DMS 273 (cell line): ENCODE results near the gene SLC39A7.

Experiments used
- DNase-seq: peaks from one replicate; lab custom pipeline; 2025; ENCODE audit not compliant: unreplicated experiment; lab: John Stamatoyannopoulos, UW

The SLC39A7 gene

DNA sequence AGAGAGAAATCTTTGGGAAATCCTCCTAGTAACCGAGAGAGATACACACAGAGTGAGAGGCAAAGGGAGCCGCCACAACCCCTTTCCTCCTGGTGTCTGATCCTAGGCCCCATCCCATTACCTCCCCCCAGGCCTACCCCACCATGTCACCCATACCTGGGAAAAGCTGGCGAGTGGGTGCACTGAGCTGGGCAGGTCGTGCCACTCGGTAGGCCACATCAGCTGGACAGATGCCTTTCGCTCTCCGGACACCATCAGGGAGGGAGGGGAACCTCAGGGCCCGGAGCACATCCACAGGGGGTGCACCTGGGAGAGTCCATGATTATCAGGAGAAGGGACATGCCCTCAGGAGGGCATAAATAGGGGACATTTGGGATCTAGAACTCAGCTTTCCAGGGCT, 11.5 kb upstream of the SLC39A7 start:
- no peak for DNase-seq

- DNase-seq = no peak
These were observed 10.8 kb upstream of the SLC39A7 start for GRCh38 chr6:33189625-33190448.

GRCh38 chr6:33190504-33191107, 10.1 kb upstream of the SLC39A7 start:
- no peak for DNase-seq

DNA sequence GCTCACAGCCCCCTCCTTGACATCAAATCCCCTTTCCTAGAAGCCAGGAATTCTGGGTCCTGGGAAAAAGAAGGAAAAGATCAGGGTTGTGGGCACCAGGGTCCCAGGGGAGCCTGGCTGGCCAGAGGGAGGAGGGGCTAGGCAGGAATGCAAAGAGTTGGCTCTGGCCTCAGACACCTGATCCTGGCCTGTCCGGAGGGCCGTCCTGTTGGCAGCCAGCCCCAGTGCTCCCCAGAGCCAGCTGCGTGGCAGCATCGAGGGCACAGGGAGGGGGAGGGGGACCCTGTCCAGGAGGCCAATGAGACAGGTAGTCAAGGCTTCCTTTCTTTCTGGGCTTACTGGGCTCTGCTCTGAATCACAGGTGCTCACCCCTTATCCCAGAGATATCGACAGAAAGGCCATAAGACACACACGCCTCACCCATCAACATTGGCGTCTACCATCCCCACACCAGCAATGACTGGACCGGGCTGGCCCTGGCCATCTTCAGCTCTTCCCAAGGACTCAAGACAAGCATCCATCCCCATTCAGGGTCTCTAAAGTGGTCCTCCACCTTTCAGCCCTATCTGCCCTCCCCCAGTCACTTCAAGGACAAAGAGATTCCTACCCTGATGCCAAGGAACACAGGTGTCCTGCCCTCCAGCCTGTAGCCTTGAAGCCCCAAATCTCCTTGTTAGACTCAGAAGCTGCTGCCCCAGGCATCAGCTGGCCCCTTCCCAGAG, 9.1 kb upstream of the SLC39A7 start:
- no peak for DNase-seq

DNA sequence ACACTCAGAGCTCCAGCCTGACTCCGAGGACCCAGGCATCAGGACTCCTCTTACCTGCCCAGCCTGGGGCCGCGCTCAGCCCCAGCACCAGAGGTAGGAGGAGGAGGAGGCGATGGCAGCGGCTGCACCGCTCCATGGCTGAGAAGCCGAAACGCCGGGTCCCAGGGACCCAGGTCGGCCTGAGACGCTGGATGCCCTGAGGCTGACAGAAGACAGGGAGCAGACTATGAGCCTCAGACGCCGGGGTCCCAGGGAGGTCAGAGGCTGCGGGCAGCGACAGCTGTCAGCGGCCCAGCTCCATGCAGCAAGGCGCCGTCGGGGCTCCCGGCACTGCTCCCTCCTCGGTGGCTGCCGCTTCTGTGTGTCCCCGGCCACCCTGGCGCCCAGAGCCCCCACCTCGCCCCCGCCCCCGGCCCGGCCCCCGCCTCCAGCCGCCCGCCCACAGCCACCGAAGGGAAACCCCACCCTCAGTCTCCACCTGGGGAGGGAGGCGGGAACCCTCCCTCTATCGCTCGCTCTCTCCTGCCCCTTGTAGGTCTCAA, 8.5 kb upstream of the SLC39A7 start, which contains the start of gene COL11A2:
COL11A2 (minus strand) TSS at position 363 of the 542 bp plus-strand sequence; CDS start at position 136, 227 bp downstream.
- DNase-seq = peak; percentile 30

DNA sequence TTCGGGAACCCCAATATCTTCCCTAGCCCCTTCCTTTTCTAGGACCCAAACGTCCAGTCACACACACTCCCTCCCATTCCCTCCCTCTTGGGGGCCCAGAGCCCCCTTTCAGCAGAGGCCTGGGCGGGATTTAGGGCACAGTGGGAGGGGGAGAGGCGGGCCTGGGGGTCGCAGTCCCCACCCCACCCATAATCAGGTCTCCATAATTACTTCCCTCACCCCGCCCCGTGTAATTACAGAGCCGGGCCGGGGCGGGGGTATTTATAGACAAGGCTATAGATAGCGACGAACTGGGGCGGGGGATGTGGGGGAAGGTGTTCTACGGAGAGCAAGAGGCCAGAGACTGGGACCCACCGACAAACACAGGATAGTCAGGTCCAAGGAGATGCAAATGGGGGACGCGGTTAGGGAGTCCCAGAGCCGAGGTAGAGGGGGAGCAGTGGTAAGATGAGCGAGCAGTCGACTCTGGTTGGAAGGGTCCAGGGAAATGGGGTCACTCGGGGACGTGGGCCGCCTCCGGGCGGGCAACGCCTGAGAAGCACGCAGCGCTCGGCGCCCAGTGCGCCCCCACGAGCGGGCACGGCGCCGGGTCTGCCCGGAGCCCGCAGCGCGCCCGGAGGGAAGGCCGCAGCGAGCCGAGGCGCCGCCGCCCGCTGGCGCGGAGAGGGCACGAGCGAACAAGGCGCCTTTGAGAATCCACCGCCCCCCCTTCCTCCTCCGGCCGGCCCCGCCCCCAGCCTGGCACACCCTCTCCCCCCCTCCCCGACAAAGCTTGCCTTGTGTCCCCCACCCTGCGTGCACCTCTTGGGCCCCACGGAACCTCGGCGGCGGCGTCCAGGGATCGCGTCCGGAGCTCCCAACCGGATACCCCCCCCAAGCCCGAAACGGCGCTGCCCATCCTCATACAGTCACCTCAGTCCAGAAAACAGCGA, 7.7 kb upstream of the SLC39A7 start:
- DNase-seq = peak; percentile 58

DNA sequence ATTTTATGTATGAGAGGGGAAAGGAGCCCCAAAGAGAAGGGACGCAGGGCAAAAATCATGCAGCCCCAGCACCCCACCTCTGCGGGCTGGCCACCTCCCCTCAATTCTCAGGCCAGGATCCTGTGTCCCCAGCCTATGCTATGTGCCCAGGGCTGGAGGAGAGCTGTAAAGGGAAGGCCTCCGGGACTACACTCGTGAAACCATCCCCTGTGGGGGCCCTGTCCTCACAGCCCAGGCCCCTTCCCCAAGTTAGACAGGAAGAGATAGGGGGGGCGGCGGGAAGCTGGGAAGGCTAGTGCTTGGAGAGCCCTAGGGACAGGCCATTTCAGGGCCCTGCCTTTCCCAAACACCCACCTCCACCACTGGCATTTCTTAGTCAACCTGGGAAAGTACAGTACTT, 7.0 kb upstream of the SLC39A7 start:
- DNase-seq = no peak

DNA sequence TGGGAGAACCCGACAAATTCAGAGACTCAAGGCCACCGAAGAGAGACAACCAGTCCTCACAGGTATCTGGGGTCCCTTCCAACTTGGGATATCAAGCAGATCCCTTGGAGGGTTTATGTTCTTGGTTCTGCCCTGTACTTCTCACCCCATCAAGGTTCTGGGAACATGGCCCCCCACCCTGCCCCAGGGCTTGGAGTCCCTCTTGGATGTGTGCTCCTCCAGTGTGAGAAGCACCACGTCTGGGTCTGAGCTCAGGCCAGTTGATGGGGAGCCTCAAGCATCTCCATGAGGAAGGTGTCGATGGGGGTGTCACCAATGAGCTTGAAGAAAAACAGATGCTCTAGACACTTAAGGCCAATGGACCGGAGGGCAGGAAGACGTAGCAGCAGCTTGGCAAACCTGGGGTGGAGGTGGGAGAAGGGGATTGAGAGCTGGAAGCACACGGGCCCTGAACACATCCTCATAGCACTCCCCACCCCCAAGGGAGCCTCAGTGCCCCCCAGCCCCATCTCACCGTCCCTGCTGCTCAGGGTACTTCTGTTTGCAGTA, 6.2 kb upstream of the SLC39A7 start:
- peak; percentile 24 for DNase-seq

GRCh38 chr6:33195304-33196165, 5.1 kb upstream of the SLC39A7 start:
- DNase-seq = no peak

- DNase-seq = peak; percentile 82
These were observed 3.1 kb upstream of the SLC39A7 start for GRCh38 chr6:33197431-33198048.

DNA sequence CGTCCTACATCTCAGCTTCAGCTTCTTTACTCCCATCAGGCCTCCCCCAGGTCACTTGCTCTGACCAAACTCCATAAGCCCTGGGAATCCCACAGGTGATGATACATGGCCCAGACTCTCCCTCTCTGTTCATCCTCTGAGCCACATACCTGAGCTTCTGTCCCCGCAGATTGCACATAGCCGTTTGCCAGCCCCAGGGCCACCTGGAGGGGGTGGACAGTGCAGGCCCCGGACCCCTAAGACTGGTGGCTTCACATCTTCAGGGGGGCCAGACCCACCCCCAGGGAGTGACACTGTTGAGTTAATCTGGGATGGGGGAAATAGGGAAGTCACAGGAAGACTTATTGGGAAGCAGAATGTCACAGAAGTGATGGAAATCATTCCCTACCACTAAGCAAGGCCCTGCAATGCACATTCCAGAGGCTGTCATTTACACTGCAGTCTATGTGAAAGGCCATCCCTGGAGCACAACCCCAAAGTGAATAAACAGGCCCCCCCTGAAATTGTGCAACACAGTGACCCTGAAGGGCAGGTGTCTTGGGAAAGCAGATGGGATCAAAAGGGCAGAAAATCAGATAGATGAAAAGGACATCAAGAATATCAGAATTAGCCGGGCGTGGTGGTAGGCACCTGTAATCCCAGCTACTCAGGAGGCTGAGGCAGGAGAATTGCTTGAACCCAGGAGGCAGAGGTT, 2.4 kb upstream of the SLC39A7 start:
- no peak for DNase-seq

GRCh38 chr6:33198853-33199436, 1.7 kb upstream of the SLC39A7 start:
- no peak for DNase-seq

DNA sequence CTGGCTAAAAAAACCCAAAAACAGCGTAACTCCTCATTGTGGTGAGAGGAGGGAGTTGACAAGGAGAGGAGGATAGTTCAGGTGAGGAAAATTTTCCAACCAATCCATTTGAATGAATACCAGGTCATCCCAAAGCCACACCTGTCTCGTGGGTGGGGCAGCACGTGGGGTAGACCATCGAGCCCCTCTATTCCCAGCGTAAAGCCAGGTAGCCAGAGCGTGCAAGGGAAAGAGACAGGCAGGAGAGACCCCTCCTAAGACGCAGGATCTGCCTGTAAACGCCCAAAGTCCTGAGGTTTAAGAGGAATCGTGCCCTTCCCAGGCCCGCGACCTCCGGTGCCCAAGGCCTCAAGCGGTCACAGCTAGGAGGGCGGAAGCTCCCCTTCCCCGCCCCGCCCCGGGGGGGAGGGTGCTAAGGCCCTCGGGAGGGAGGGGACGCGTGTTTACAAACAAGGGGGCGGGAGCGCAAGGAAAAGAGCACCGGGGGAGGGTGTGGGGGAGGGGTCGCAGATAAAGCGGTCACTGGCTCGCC, 914 bp upstream of the SLC39A7 start:
- peak; percentile 89 for DNase-seq

GRCh38 chr6:33201147-33201545, 479 bp downstream of the SLC39A7 start:
- DNase-seq = no peak

GRCh38 chr6:33201935-33202334, 1.3 kb downstream of the SLC39A7 start:
- DNase-seq = no peak

- DNase-seq = no peak
These were observed 2.1 kb downstream of the SLC39A7 start for GRCh38 chr6:33202799-33203198.

GRCh38 chr6:33203443-33204164, 2.9 kb downstream of the SLC39A7 start:
- no peak for DNase-seq
